Keratinocyte (primary cell): Measurements from ENCODE around the gene PODN.

Source experiments
- CTCF ChIP-seq, 3 experiments: IDR thresholded peaks in 1 of 3; conservative IDR thresholded peaks in 1 of 3; optimal IDR thresholded peaks in 1 of 3; 2 replicates in 2 of 3; 3 replicates in 1 of 3; pipeline versions ENCODE3 to v1.5.1; 2011; ENCODE audit warnings: low read length in 3 of 3, mild to moderate bottlenecking in 3 of 3, moderate library complexity in 2 of 3, control low read depth in 1 of 3, inconsistent platforms in 1 of 3; ENCODE audit not compliant: insufficient read depth in 2 of 3; ENCODE audit errors: extremely low read depth in 1 of 3
- EZH2 ChIP-seq: IDR thresholded peaks from one replicate; pipeline ENCODE4 v1.6.1; 2012; ENCODE audit warnings: inconsistent platforms, mild to moderate bottlenecking, low read length, moderate library complexity

- no peak for TF ChIP-seq CTCF (optimal IDR thresholded peaks at IDR 0.05 in 1 of 3, IDR thresholded peaks at IDR 0.05 in 1 of 3, conservative IDR thresholded peaks at IDR 0.05 in 1 of 3; ENCODE audit: extremely low read depth in 1 of 3, insufficient read depth in 2 of 3, low read length in 3 of 3)
- no peak for TF ChIP-seq EZH2
These were observed 37.9 kb upstream of the PODN start for GRCh38 chr1:53024117-53024516.
